Measurements from ENCODE around the gene PDE4A.
"Not testable (repeated sequence)": the region's sequence is repeated elsewhere in the genome, so short reads cannot be mapped to it uniquely, and the experiment has no call there.

DNA sequence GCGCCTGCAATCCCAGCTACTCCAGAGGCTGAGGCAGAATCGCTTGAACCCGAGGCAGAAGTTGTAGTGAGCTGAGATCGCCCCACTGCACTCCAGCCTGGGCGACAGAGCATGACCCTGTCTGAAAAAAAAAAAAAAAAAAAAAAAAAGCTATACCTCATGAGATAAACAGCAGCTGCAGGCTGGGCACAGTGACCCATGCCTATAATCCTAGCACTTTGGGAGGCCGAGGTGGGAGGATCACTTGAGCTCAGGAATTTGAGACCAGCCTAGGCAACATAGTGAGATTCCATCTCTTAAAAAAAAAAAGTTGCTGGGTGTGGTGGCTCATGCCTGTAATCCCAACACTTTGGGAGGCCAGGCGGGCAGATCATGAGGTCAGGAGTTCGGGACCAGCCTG is 21.0 kb upstream of the PDE4A start:
- TF ChIP-seq YY1 (IDR thresholded peaks at IDR 0.05; ENCODE audit: insufficient read depth, insufficient read length); SUZ12 (IDR thresholded peaks at IDR 0.05; ENCODE audit: extremely low read depth, insufficient read depth, insufficient read length); ZNF274 (IDR thresholded peaks at IDR 0.05; ENCODE audit: low read depth, low read length): not testable (repeated sequence)

Data from NT2/D1 (cell line).